22Rv1 (cell line): ENCODE data around the gene UBL4B.

ENCODE experiments used
- CTCF ChIP-seq: fragments of 450-650 bp; IDR thresholded peaks from 2 replicates; pipeline ENCODE4 v1.5.1; 2017; ENCODE audit warnings: mild to moderate bottlenecking
- ZFX ChIP-seq: fragments of 450-650 bp; IDR thresholded peaks from 2 replicates; pipeline ENCODE4 v1.6.1; 2017; ENCODE audit warnings: antibody characterized with exemption, borderline replicate concordance

- no peak for TF ChIP-seq CTCF
- TF ChIP-seq ZFX = no peak
These were observed 40.0 kb downstream of the UBL4B start for GRCh38 chr1:110152133-110152785.
